K562 (cell line): Measurements from ENCODE around the gene ZP1. TPM values are rescaled to one million over a fixed set of nuclear protein-coding genes. Genes with fewer than 3 reads are reported as not detected.

ENCODE experiments used
- ATF4 ChIP-seq: fragments of 450-650 bp; formaldehyde crosslinking; IDR thresholded peaks from 2 replicates; pipeline ENCODE4 v1.4.0; 2022; ENCODE audit warnings: mild to moderate bottlenecking, moderate library complexity
- CHCHD3 ChIP-seq: fragments of 250-450 bp; sonication (Bioruptor Pico); IDR thresholded peaks from 2 replicates; pipeline ENCODE4 v2.1.2; 2022; ENCODE audit warnings: mild to moderate bottlenecking
- EP300 ChIP-seq: IDR thresholded peaks from 2 replicates; pipeline ENCODE4 v1.6.1; 2012; ENCODE audit warnings: low read length, improper control_type of control experiment
- HDAC6 ChIP-seq: IDR thresholded peaks from 2 replicates; pipeline ENCODE4 v1.6.1; 2012; ENCODE audit warnings: low read depth, mild to moderate bottlenecking, control low read depth, inconsistent platforms, low read length, moderate library complexity
- HNRNPUL1 ChIP-seq: fragments of 200-400 bp; formaldehyde crosslinking; IDR thresholded peaks from 2 replicates; pipeline ENCODE4 v1.6.1; 2017; ENCODE audit warnings: low read length
- MCM3 ChIP-seq: fragments of 450-650 bp; IDR thresholded peaks from 2 replicates; pipeline ENCODE4 v1.6.1; 2016
- MGA ChIP-seq: fragments of 450-650 bp; IDR thresholded peaks from 2 replicates; pipeline ENCODE4 v1.6.1; 2016; ENCODE audit warnings: mild to moderate bottlenecking, moderate library complexity
- POLR2H ChIP-seq: IDR thresholded peaks from 2 replicates; pipeline ENCODE4 v1.6.1; 2016; ENCODE audit warnings: missing genetic modification characterization, low read depth, mild to moderate bottlenecking, control low read depth, missing compliant biosample characterization, moderate library complexity
- SMAD1 ChIP-seq: fragments of 150-350 bp; IDR thresholded peaks from 2 replicates; pipeline ENCODE4 v1.6.1; 2014; ENCODE audit warnings: low read length, low read depth; ENCODE audit not compliant: partially characterized antibody
- TBL1XR1 ChIP-seq, 2 experiments: IDR thresholded peaks; 2 replicates each; pipeline ENCODE4 v1.6.1; 2012; ENCODE audit warnings: improper control_type of control experiment in 2 of 2, low read length in 2 of 2, mild to moderate bottlenecking in 1 of 2
- THRAP3 ChIP-seq: fragments of 450-650 bp; IDR thresholded peaks from 2 replicates; pipeline ENCODE4 v1.6.1; 2016; ENCODE audit warnings: mild to moderate bottlenecking, inconsistent platforms, borderline replicate concordance
- ZKSCAN8 ChIP-seq: fragments of 200-800 bp; sonication (Bioruptor generic); IDR thresholded peaks from 2 replicates; pipeline ENCODE4 v1.6.1; 2016; ENCODE audit warnings: missing genetic modification characterization, missing compliant biosample characterization
- ZNF282 ChIP-seq: sonication (generic); formaldehyde crosslinking; IDR thresholded peaks from 2 replicates; pipeline ENCODE4 v1.8.1; 2023; ENCODE audit warnings: missing genetic modification reagents
- ZZZ3 ChIP-seq: fragments of 450-650 bp; IDR thresholded peaks from 2 replicates; pipeline ENCODE4 v1.6.1; 2016; ENCODE audit warnings: antibody characterized with exemption, mild to moderate bottlenecking, moderate library complexity
- polyA plus RNA-seq, 8 experiments: library from polyadenylated mRNA; depleted of rRNA in 4 of 8; stranded (reverse) in 5 of 8; unstranded in 3 of 8; fragments of >200 nt; fragmentation: Nextera tagmentation in 2 of 8; fragmentation: Illumina TruSeq in 1 of 8; extraction: Ambion mirVana in 2 of 8; extraction: Trizol in 1 of 8; gene quantifications; 2 replicates each; pipeline versions ENCODE4 v1.2.1 to v1.2.3, GENCODE V29; 2011 to 2014; ENCODE audit warnings: inconsistent platforms in 1 of 8, missing spikeins in 1 of 8
- total RNA-seq, 7 experiments: library from RNA; depleted of rRNA in 6 of 7; stranded (reverse); fragments of >200 nt in 6 of 7; fragmentation: Illumina TruSeq in 2 of 7; extraction: Trizol in 2 of 7; gene quantifications; 2 replicates each; pipeline versions ENCODE4 v1.2.1 to v1.2.3, GENCODE V29; 2011 to 2021; ENCODE audit warnings: low replicate concordance in 1 of 7
- TF ChIP-seq, protein P1 (sequence below): fragments of 450-650 bp; formaldehyde crosslinking; IDR thresholded peaks from 2 replicates; pipeline ENCODE4 v1.4.0; 2022; ENCODE audit warnings: missing genetic modification characterization

Gene ZP1
- total and polyA plus RNA-seq, 9 of the 15 experiments (the other 6 are each of a cell fraction or from before 2014, with no cell fraction given), result 0.11 to 0.15 TPM; not detected in 7

DNA sequence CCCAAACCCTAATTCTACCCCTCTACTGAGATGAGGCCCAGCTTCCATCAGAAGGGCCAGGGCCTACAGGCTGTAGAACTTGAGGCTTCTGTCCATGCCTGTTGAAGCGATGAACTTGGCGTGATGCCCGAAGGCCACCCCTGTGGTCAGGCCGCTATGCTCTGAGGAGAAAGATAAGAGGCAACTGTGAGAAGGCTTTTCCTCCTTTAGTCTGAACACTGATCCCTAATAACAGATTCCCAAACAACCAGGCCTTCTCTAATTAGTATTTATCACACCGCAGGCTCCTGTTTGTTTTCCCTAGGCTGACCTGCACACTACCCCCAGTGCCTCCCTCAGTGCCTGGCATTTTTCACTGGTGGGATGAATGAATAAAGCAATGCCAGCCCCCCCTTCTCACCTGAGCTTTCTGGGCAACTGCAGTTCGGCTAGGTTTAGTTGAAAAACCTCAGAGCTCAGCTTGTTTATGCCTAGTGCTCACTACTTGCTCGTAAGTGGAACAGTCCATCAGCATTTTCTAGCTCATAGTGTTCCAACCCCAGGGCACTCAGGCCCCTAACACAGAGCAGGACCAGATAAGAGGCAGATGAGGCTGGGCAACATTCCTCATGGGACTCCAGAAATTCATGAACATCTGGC, 23.9 kb downstream of the ZP1 start (continued):
- TF ChIP-seq MGA (no peak), CHCHD3 (CRISPR knock-in tag) (no peak), SMAD1 (peak; percentile 75), HDAC6 (no peak), ZKSCAN8 (CRISPR knock-in tag) (no peak), ATF4 (no peak), HNRNPUL1 (no peak), ZZZ3 (no peak), THRAP3 (no peak), ZNF282 (CRISPR knock-in tag) (no peak), MCM3 (no peak), POLR2H (tag) (no peak), TBL1XR1 (IDR thresholded peaks at IDR 0.05; ENCODE audit: low read length in 2 of 2) (peak in 1 of 2 experiments; percentile 43; a peak in 1 of 4 replicates), EP300 (peak; percentile 74; the same call in 1 of the 2 replicates)
- TF ChIP-seq, protein P1, sequence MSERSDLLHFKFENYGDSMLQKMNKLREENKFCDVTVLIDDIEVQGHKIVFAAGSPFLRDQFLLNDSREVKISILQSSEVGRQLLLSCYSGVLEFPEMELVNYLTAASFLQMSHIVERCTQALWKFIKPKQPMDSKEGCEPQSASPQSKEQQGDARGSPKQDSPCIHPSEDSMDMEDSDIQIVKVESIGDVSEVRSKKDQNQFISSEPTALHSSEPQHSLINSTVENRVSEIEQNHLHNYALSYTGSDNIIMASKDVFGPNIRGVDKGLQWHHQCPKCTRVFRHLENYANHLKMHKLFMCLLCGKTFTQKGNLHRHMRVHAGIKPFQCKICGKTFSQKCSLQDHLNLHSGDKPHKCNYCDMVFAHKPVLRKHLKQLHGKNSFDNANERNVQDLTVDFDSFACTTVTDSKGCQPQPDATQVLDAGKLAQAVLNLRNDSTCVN (CRISPR knock-in tag), result no peak
